OCI-LY1 (cell line): Measurements from ENCODE around the gene UNC5B.

ENCODE experiments used
- CTCF ChIP-seq: fragments of 200-600 bp; sonication (generic), shearing (Covaris generic); IDR thresholded peaks from 2 replicates; pipeline ENCODE4 v1.5.1; 2017; ENCODE audit warnings: mild to moderate bottlenecking, antibody characterized with exemption, low read length, moderate library complexity, mixed read lengths
- EZH2 ChIP-seq: fragments of 200-600 bp; sonication (generic), shearing (Covaris generic); IDR thresholded peaks from 2 replicates; pipeline ENCODE4 v1.8.0; 2017; ENCODE audit warnings: borderline replicate concordance, mixed run types, mild to moderate bottlenecking, antibody characterized with exemption, low read length, moderate library complexity, mixed read lengths

DNA sequence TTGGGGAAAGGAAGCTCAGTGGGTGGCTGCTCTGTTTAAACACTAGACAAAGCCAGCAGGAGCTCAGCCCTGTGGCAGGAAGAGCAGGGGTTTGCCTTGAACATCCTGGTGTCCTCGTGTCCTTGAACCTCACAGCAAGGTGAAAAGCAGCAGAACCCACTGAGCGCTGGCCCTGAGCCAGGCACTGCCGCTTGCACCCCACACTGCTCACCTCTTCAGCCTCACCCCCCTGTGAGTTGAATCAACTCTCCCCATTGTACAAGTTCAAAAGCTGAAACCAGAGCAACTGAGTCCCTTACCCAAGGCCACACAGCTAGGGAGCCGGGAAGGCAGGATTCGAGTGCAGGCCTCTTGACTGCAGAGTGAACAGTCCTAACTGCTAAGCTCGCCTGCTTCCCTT, 138.7 kb downstream of the UNC5B start:
- no peak for TF ChIP-seq CTCF
- TF ChIP-seq EZH2: no peak
